ENCODE data around the gene USP8. TPM values are rescaled to one million over a fixed set of nuclear protein-coding genes. Genes with fewer than 3 reads are reported as not detected.

Gene USP8
- polyA plus RNA-seq, 3 donors = 32.1 to 62.4 (median 37.3) TPM

DNA sequence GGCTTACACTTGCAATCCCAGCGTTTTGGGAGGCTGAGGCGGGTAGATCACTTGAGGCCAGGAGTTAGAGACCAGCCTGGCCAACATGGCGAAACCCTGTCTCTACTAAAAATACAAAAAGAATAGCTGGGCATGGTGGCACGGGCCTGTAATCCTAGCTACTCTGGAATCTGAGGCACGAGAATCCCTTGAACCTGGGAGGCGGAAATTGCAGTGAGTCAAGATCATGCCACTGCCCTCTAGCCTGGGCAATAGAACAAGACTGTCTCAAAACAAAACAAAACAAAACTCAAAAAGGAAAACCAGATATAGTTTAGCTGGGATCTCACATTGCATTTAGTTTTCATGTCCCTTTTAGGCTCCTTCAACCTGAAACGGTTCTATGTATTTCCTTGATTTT is 125.1 kb downstream of the USP8 start:
- H3K4me1 Mint-ChIP-seq = no peaks in the 10 kb centered on the region
- no peak overlapping the region for H3K27ac Mint-ChIP-seq
- Histone ChIP-seq H2AFZ (ENCODE audit: insufficient read depth, low read depth, low read length, poor library complexity, severe bottlenecking) (no peak overlapping the region), H3K27ac (ENCODE audit: low read depth in 1 of 2, low read length in 2 of 2) (no peak overlapping the region), H3K27me3 (ENCODE audit: control insufficient read depth in 2 of 2, insufficient read depth in 2 of 2, low read length in 2 of 2) (no peaks in the 10 kb centered on the region), H3K36me3 (replicated peaks in 1 of 2; ENCODE audit: control insufficient read depth in 1 of 2, insufficient read depth in 2 of 2, low read length in 2 of 2) (no peaks in the 10 kb centered on the region), H3K9ac (ENCODE audit: insufficient read depth, low read length, poor library complexity, severe bottlenecking) (no peak overlapping the region), H3K79me2 (ENCODE audit: insufficient read depth, low read length) (no peaks in the 10 kb centered on the region), H4K20me1 (ENCODE audit: insufficient read depth, low read length) (no peaks in the 10 kb centered on the region), H3K4me1 (ENCODE audit: control insufficient read depth in 1 of 2, insufficient read depth in 2 of 2, low read length in 2 of 2) (no peaks in the 10 kb centered on the region), H3K9me3 (replicated peaks in 1 of 2; ENCODE audit: control insufficient read depth in 1 of 2, insufficient read depth in 1 of 2, low read length in 2 of 2) (no peaks in the 10 kb centered on the region), H3K4me3 (replicated peaks in 1 of 3; ENCODE audit: low read depth in 2 of 3, low read length in 3 of 3) (no peak overlapping the region), H3K4me2 (replicated peaks; ENCODE audit: extremely low read depth, low read length, poor library complexity, severe bottlenecking) (no peak overlapping the region)
- TF ChIP-seq, protein P1, sequence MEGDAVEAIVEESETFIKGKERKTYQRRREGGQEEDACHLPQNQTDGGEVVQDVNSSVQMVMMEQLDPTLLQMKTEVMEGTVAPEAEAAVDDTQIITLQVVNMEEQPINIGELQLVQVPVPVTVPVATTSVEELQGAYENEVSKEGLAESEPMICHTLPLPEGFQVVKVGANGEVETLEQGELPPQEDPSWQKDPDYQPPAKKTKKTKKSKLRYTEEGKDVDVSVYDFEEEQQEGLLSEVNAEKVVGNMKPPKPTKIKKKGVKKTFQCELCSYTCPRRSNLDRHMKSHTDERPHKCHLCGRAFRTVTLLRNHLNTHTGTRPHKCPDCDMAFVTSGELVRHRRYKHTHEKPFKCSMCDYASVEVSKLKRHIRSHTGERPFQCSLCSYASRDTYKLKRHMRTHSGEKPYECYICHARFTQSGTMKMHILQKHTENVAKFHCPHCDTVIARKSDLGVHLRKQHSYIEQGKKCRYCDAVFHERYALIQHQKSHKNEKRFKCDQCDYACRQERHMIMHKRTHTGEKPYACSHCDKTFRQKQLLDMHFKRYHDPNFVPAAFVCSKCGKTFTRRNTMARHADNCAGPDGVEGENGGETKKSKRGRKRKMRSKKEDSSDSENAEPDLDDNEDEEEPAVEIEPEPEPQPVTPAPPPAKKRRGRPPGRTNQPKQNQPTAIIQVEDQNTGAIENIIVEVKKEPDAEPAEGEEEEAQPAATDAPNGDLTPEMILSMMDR (IDR thresholded peaks at IDR 0.05) = no peak
- no peak for DNase-seq
- WGBS (ENCODE audit: insufficient coverage) = 100% methylated on average over 4 of the region's 7 CpGs
- H3K36me3 Mint-ChIP-seq = no peaks in the 10 kb centered on the region
- H3K9me3 Mint-ChIP-seq = peaks cover 0 to 5% (median 0%) of the 10 kb centered on the region in 7 donors
- intact Hi-C loops (cut with micrococcal nuclease) = no loop called here
- H3K27me3 Mint-ChIP-seq (ENCODE audit: low read depth in 3 of 3) = peaks cover 0 to 3% (median 2%) of the 10 kb centered on the region in 3 donors
- no peak overlapping the region for H3K4me3 Mint-ChIP-seq

DNA sequence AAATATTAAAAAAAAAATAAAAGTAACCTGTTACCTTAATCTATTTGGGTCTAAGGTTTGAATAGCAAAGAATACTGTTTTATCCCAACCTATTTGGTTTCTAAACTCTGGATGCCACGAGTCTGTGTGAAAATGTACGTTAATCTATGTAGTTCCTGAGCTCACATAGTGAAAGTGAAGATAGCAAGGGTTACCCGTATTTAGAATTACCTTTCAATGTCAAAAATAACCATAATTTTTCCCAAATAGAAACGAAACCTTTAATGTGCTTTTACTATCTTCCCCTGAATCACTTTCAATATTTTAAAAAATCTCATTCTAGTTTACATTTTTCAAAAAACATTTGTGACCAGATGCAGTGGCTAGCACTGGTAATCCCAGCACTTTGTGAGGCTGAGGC is 128.0 kb downstream of the USP8 start:
- Histone ChIP-seq H3K79me2 (ENCODE audit: insufficient read depth, low read length) (no peaks in the 10 kb centered on the region), H2AFZ (ENCODE audit: insufficient read depth, low read depth, low read length, poor library complexity, severe bottlenecking) (no peak overlapping the region), H3K36me3 (replicated peaks in 1 of 2; ENCODE audit: control insufficient read depth in 1 of 2, insufficient read depth in 2 of 2, low read length in 2 of 2) (peaks cover 0 to 8% of the 10 kb centered on the region in 2 donors), H3K27ac (ENCODE audit: low read depth in 1 of 2, low read length in 2 of 2) (no peak overlapping the region), H3K9me3 (replicated peaks in 1 of 2; ENCODE audit: control insufficient read depth in 1 of 2, insufficient read depth in 1 of 2, low read length in 2 of 2) (no peaks in the 10 kb centered on the region), H3K27me3 (ENCODE audit: control insufficient read depth in 2 of 2, insufficient read depth in 2 of 2, low read length in 2 of 2) (no peaks in the 10 kb centered on the region), H3K9ac (ENCODE audit: insufficient read depth, low read length, poor library complexity, severe bottlenecking) (no peak overlapping the region), H3K4me2 (replicated peaks; ENCODE audit: extremely low read depth, low read length, poor library complexity, severe bottlenecking) (no peak overlapping the region), H3K4me3 (replicated peaks in 1 of 3; ENCODE audit: low read depth in 2 of 3, low read length in 3 of 3) (no peak overlapping the region), H4K20me1 (ENCODE audit: insufficient read depth, low read length) (no peaks in the 10 kb centered on the region), H3K4me1 (ENCODE audit: control insufficient read depth in 1 of 2, insufficient read depth in 2 of 2, low read length in 2 of 2) (no peaks in the 10 kb centered on the region)
- Mint-ChIP-seq H3K27ac (no peak overlapping the region), H3K36me3 (peaks cover 3 to 5% of the 10 kb centered on the region in 2 donors), H3K4me3 (no peak overlapping the region), H3K4me1 (no peaks in the 10 kb centered on the region), H3K9me3 (peaks cover 0 to 2% (median 0%) of the 10 kb centered on the region in 7 donors), H3K27me3 (ENCODE audit: low read depth in 3 of 3) (peaks cover 0 to 3% (median 2%) of the 10 kb centered on the region in 3 donors)
- intact Hi-C loops (cut with micrococcal nuclease) = no loop called here
- TF ChIP-seq, protein P1 (IDR thresholded peaks at IDR 0.05) = no peak
- WGBS (ENCODE audit: insufficient coverage) = no CpG with 5 or more reads among the region's 4 CpGs
- DNase-seq = no peak

Data from CD14-positive monocyte (primary cell).